ENCODE measurements around the gene GPR55. TPM values are rescaled to one million over a fixed set of nuclear protein-coding genes. Genes with fewer than 3 reads are reported as not detected.

GPR55 gene
- total RNA-seq, 1 experiment from 2014 or later: not detected

DNA sequence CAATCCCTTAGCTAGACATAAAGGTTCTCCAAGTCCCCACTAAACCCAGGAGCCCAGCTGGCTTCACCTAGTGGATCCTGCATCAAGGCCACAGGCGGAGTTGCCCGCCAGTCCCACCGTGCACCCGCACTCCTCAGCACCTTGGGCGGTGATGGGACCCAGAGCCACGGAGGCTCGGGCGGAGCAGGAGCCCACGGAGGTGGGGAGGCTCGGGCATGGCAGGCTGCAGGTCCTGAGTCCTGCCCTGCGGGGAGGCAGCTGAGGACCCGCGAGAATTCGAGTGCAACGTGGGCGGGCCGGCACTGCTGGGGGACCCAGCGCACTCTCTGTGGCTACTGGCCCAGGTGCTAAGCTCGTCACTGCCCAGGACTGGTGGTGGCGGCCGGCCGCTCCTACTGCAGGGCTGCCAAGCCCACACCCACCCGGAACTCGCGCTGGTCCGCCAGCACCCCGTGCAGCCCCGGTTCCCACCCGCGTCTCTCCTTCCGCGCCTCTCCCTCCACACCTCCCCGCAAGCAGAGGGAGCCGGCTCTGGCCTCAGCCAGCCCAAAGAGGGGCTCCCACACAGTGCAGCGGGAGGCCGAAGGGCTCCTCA, 39.2 kb upstream of the GPR55 start:
- TF ChIP-seq, protein P1, sequence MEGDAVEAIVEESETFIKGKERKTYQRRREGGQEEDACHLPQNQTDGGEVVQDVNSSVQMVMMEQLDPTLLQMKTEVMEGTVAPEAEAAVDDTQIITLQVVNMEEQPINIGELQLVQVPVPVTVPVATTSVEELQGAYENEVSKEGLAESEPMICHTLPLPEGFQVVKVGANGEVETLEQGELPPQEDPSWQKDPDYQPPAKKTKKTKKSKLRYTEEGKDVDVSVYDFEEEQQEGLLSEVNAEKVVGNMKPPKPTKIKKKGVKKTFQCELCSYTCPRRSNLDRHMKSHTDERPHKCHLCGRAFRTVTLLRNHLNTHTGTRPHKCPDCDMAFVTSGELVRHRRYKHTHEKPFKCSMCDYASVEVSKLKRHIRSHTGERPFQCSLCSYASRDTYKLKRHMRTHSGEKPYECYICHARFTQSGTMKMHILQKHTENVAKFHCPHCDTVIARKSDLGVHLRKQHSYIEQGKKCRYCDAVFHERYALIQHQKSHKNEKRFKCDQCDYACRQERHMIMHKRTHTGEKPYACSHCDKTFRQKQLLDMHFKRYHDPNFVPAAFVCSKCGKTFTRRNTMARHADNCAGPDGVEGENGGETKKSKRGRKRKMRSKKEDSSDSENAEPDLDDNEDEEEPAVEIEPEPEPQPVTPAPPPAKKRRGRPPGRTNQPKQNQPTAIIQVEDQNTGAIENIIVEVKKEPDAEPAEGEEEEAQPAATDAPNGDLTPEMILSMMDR (IDR thresholded peaks at IDR 0.05; ENCODE audit: insufficient read depth in 1 of 2, low read depth in 1 of 2, low read length in 1 of 2, severe bottlenecking in 1 of 2, unreplicated experiment in 1 of 2): no peak
- intact Hi-C loops (cut with micrococcal nuclease; ENCODE audit: unreplicated experiment): no loop called here
- Mint-ChIP-seq H3K4me1 (ENCODE audit: low read depth, unreplicated experiment) (peaks cover under 1% of the 10 kb centered on the region), H3K27ac (ENCODE audit: unreplicated experiment) (no peak overlapping the region), H3K36me3 (ENCODE audit: insufficient read depth, unreplicated experiment) (no peaks in the 10 kb centered on the region), H3K4me3 (ENCODE audit: unreplicated experiment) (no peak overlapping the region), H3K9me3 (ENCODE audit: unreplicated experiment) (no peaks in the 10 kb centered on the region), H3K27me3 (ENCODE audit: insufficient read depth, unreplicated experiment) (no peaks in the 10 kb centered on the region)
- H3K4me1 ChIP-seq: peaks cover 7% of the 10 kb centered on the region
- ChIA-PET POLR2A (no interaction called here), CTCF (no interaction called here)
- H3K27me3 ChIP-seq (replicated peaks; ENCODE audit: control insufficient read depth, insufficient read depth, low read length): no peaks in the 10 kb centered on the region
- no peaks in the 10 kb centered on the region for H3K9me3 ChIP-seq
- H3K4me3 ChIP-seq (ENCODE audit: low read depth, low read length): no peak overlapping the region
- no peak for DNase-seq
- no TSS peak for BruUV-seq (replicated peaks)
- H3K36me3 ChIP-seq (ENCODE audit: control insufficient read depth, insufficient read depth, low read length): no peaks in the 10 kb centered on the region

DNA sequence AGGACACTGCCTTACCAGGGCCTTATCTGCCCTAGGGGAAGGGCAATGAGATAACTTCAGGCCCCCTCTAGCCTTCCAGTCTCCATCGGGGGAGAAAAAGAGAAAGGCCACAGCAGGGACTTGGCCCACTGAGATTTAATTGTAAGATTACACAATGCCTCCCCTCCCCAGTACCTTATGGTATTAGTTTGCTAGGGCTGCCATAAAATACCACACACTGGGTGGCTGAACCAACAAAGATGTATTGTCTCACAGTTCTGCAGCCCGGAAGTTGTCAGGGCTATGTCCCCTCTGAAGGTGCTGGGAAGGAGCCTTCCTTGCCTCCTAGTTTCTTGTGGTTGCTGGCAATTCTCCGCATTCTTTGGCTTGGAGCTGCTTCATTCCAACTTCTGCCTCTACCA, 36.0 kb upstream of the GPR55 start:
- peaks cover 5% of the 10 kb centered on the region for H3K36me3 Mint-ChIP-seq (ENCODE audit: insufficient read depth, unreplicated experiment)
- no peaks in the 10 kb centered on the region for H3K27me3 Mint-ChIP-seq (ENCODE audit: insufficient read depth, unreplicated experiment)
- CTCF ChIA-PET: no interaction called here
- H3K4me1 Mint-ChIP-seq (ENCODE audit: low read depth, unreplicated experiment): peaks cover 8% of the 10 kb centered on the region
- Histone ChIP-seq H3K4me1 (peaks cover 12% of the 10 kb centered on the region), H3K9me3 (no peaks in the 10 kb centered on the region), H3K4me3 (ENCODE audit: low read depth, low read length) (no peak overlapping the region), H3K36me3 (ENCODE audit: control insufficient read depth, insufficient read depth, low read length) (no peaks in the 10 kb centered on the region), H3K27me3 (replicated peaks; ENCODE audit: control insufficient read depth, insufficient read depth, low read length) (no peaks in the 10 kb centered on the region)
- no peaks in the 10 kb centered on the region for H3K9me3 Mint-ChIP-seq (ENCODE audit: unreplicated experiment)
- POLR2A ChIA-PET: no interaction called here
- no peak overlapping the region for H3K4me3 Mint-ChIP-seq (ENCODE audit: unreplicated experiment)
- DNase-seq: no peak
- TF ChIP-seq, protein P1 (IDR thresholded peaks at IDR 0.05; ENCODE audit: insufficient read depth in 1 of 2, low read depth in 1 of 2, low read length in 1 of 2, severe bottlenecking in 1 of 2, unreplicated experiment in 1 of 2): no peak
- H3K27ac Mint-ChIP-seq (ENCODE audit: unreplicated experiment): no peak overlapping the region
- intact Hi-C loops (cut with micrococcal nuclease; ENCODE audit: unreplicated experiment): no loop called here
- no TSS peak for BruUV-seq (replicated peaks)

DNA sequence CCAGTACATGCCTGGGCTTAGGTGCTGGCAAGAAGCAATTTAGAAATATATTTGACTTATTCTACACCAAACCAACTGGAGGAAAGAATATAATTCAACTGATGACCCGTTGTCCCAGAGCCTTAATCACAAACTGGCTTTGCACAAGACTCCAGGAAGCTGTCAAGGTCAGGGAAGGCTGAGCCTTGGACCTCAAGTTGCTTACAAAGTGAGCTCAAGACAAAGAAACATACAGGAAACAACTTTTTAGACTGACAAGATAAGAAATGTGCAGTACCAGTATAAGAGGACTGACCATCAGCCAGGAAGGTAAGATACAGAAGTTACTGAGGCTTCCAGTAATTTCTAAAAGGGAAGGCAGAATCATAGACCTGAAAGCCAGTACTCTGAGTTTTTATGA, 35.0 kb upstream of the GPR55 start:
- H3K27ac Mint-ChIP-seq (ENCODE audit: unreplicated experiment): peak overlapping the region; percentile 23
- H3K36me3 ChIP-seq (ENCODE audit: control insufficient read depth, insufficient read depth, low read length): no peaks in the 10 kb centered on the region
- CTCF ChIA-PET: no interaction called here
- intact Hi-C loops (cut with micrococcal nuclease; ENCODE audit: unreplicated experiment): no loop called here
- POLR2A ChIA-PET: no interaction called here
- BruUV-seq (replicated peaks): no TSS peak
- H3K9me3 ChIP-seq: no peaks in the 10 kb centered on the region
- peaks cover 12% of the 10 kb centered on the region for H3K4me1 ChIP-seq
- TF ChIP-seq, protein P1 (IDR thresholded peaks at IDR 0.05; ENCODE audit: insufficient read depth in 1 of 2, low read depth in 1 of 2, low read length in 1 of 2, severe bottlenecking in 1 of 2, unreplicated experiment in 1 of 2): no peak
- peaks cover 5% of the 10 kb centered on the region for H3K36me3 Mint-ChIP-seq (ENCODE audit: insufficient read depth, unreplicated experiment)
- no peaks in the 10 kb centered on the region for H3K9me3 Mint-ChIP-seq (ENCODE audit: unreplicated experiment)
- DNase-seq: no peak
- peaks cover 8% of the 10 kb centered on the region for H3K4me1 Mint-ChIP-seq (ENCODE audit: low read depth, unreplicated experiment)
- H3K4me3 Mint-ChIP-seq (ENCODE audit: unreplicated experiment): no peak overlapping the region
- no peaks in the 10 kb centered on the region for H3K27me3 Mint-ChIP-seq (ENCODE audit: insufficient read depth, unreplicated experiment)
- no peak overlapping the region for H3K4me3 ChIP-seq (ENCODE audit: low read depth, low read length)
- no peaks in the 10 kb centered on the region for H3K27me3 ChIP-seq (replicated peaks; ENCODE audit: control insufficient read depth, insufficient read depth, low read length)
